ENCODE data around the gene PAXX.
"Not testable (repeated sequence)": the region's sequence is repeated elsewhere in the genome, so short reads cannot be mapped to it uniquely, and the experiment has no call there.

The PAXX gene

DNA sequence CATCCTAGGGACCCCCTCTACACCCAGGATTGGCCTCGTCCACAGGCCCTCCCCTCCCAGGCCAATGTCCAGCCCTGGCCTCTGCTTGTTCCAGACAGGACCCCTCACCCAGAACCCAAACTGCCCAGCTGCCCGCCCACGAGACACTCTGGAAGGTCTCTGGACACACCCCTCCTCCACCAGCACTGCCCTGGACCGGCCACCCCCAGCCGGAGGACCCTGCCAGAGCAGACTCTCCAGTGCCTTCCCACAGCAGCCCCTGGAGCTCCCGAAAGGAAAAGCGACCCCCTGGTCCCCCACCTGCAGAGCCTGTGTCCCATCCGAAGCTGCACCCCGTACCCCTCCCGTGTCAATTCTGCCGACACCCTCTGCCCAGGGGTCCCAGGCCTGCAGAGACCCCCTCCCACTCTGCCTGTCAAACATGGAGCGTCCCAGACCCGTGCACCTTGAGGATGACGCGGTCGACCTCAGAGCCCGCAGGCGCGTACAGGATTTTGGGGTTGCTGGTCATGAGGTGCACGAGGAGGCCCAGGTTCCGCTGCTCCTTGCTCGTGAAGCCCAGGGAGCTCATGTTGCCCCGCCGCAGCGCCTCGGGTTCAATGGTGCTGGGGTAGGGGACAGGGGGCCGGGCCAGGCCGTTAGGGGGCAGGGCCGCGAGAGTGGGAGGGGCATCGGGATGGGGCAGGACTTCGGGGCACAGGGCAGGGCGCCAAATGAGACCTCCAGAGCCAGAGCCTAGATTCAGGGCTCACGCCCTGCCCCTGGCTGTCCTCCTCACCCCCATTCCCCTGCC, 27.9 kb downstream of the PAXX start:
- DNase-seq, result no peak

DNA sequence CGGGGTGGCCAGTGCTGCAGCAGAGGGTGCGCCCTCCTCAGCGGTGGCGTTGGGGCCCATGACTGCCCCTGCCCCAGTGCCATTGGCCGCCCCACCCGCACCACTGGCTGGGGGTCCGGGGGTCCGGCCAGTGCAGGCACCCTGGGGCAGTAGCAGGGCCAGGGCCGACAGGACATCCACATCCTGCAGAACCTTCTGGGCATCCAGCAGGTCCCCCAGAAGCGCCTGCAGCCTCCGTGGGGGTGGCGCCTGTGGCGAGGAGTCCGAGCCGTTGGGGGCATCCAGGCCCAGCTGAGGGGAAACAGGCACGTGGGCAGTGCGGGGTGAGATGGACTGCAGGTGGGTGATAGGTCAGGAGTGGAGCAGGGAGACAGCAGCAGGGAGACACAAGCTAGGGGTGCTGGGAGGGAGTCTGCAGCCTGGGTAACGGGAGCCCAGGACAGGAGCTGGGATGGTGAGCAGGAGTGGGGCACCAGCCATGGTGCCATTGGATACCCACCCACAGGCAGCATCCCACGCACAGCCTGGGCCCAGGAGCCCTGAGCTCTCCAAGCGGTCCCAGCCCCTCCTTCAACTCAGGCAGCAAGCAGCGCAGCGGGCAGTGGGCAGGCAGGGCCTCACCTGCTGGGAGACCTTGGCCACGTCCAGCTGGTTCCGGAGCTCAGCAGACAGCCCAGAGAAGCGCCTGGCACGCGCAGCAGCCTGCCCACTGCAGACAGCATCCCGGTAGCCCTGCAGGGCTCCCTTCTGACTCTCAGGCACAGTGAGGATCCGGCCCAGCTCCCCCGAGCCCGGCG, 28.7 kb downstream of the PAXX start:
- DNase-seq, result no peak

DNA sequence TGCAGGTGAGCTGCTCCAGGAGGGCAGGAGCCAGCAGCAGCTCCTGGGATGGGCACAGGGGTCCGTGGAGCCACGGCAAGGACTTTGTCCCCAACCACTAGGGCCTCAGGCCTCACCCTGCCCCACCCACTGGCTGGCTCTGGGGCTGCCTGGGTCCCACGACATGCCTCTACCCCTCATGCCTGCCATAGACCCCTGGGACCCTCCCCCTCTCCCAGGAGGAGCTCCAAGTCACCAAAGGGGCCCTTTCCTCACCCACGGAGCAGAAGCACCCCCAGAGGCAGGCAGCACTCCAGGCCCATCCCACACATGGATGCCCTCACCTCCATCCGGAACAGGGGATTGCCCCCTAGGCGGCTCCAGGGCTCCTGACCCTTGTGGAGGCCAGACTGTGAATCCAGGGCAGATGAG, 29.4 kb downstream of the PAXX start:
- DNase-seq, result no peak

DNA sequence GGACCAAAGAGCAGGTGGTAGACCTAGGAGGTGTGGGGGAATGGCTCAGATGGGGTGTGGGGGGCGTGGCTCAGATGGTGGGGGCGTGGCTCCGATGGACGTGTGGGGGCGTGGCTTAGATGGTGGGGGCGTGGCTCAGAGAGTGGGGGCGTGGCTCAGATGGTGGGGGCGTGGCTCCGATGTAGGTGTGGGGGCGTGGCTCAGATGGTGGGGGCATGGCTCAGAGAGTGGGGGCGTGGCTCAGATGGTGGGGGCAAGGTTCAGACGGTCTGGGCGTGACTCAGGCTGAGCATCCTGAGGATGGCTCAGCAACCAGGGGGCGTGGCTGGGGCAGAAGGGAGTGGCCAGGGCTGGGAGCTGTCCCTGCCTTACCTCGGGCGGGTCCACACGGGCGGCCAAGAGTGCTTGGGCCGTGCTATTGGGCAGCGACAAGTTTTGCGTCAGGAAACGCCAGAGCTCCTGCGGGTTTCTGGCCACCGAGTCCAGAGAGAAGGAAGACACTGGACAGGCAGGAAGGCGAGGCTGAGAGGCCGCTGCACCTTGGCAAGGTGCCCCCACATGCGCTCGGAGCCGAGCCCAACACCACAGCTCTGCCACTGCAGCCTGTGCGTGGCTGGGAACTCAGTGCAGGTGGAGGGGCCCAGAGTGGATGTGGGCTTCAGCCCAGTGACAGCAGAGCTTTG, 29.9 kb downstream of the PAXX start:
- DNase-seq, result no peak

DNA sequence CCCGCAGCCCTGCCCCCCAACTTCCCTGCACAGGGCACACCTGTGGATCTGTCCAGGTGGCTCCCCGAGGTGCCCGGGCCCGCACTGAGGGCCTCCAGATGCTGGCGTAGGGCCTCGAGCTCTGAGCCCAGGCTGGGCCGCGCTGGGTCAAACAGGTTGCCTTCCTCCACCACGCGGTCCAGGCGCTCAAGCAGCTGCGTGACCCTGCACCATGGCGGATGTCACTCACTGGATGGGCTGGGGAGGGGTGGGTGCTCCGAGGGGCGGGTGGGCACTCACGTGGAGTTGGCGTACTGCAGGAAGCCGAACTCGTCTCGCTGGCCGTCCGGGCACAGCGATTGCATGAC, 30.4 kb downstream of the PAXX start:
- DNase-seq, result no peak

DNA sequence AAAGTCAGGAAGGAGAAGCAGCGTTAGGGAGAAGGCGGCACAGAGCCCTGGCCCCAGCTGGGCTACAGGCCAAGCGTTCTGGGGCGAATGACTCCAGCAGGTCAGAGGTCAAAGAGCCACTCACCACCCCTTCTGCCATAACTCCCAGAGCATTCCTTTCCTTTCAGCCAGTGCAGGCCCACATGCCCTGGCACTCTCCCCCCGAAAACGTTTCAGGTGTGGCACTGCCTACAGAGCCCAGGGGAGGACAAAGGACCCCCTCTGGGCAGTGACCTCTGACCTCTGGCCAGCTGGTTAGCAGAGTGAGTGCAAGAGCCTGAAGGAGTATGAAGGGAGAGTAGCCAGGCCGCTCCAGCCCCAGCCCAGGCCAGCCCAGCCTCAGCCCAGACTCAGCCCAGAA, 30.9 kb downstream of the PAXX start:
- no peak for DNase-seq

DNA sequence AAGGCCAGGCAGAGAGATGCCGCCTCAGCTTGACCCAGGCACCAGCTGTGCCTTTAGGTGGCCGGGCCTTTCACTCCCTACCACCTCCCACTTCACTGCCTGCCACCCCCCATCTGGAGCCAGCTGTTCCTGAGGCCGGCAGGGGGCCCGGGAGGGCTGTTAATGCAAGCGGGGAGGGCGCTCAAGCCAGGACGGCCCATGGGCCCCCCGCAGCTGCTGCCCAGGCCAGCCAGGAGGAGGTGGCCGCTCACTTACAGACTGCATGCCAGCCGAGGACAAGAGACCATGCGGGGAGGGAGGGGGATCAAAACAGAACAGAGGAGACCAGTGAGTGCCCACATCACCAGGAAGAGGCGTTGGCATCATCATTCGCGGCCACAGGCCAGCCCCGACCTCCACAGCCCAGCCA, 31.4 kb downstream of the PAXX start:
- no peak for DNase-seq

DNA sequence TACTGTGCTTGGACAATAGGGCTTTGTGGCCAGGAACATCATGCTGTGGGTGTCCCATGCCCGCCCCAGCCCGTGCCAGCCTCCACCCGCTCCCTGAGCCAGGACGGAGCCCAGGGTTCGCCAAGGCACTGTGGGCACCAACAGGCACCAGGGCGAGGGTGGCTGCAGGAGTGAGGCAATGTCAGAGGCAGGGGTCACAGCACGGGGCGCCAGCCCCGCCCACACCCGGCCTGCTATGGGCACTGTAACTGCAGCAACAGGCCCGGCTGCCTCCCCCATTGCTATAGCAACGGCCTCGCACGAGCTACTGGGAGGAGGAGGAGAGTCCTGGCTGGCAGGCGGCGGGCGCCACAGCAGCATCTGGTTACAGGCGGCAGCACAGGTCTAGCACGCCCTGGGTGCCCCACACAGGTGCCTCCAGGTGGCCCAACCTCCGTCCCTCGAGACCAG, 33.3 kb downstream of the PAXX start:
- peak; percentile 24 for DNase-seq

DNA sequence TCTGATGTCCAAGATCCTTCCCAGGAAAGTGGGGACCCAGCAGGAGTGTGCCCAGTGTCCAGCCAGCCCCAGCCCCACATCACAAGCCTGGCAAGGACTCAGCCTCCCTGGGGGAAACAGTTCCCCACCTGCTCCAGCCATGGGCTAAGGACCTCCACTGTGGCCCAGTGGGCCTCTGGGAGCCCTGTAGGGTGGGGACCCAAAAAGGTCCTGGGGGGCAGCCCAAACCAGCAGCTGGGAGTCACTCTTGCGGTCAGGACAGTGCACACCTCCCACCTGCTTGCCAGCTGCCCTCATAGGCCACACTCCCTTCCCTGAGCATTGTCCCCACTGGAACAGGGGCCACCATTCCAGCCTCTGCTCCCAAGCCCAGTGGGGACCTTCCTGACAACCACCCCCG, 34.2 kb downstream of the PAXX start:
- no peak for DNase-seq

DNA sequence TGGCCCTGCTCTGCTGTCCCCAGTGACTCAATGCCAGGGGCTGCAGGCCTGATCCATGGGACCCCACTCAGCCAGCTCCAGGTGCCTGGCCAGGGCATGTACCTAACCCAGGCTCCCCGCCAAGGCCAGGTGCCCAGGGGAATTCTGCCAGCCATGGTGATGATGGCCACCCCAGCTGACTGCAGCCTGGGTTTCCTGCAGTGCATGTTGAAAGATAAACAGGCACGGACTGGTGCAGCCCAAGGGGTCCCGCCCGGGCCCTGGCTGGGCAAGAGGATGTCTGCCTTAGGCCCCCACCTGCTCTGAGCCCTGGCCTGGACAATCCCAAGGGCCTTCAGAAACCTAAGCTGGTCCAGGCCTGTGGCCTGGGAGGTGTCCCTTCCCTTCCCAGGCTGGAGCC, 34.6 kb downstream of the PAXX start:
- DNase-seq, result no peak

DNA sequence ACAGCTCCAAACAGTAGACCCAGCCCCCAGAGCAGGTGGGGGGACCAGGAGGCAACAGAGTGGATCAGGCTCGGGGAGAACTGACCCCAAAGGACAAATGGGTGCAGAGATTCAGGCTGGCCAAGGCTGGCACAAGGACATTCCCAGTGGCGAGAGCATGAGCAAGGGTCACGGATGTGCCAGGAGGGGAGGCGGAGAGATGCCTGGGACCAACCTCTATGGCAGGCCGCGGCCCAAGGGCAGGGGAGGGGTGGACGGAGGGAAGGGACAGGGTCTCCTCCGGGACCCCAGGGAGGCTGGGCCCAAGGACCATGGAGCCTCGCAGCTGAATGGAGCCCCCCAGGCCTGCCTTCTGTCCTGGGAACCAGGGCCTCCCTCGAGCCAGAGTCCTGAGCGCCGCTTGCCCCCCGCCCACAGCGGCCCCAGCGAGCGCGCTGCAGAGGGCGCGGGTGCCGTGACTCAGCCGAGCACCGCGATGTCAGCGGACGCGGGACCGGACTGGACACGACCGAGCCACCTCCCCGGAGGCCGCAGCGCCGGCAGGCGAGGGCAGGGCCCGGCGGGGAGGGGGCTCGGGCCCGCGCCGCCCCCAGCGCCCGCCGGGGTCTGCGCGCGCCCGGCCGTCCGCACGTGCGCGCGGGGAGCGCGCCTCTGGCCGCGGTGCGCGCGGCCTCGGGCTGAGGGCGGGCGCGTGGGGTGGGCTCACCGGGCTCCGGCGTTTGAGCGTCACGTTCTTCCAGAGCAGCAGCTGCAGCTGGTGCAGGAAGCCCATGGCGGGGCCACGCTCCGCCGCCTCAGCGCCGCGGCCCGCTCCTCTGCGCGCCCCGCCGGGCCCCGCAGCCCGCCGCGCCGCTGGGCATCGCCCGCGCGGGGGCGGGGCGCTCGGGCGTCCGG, 35.4 kb downstream of the PAXX start, which contains the start of gene ABCA2:
Gene ABCA2 (minus strand): TSS at position 869 of the 894 bp plus-strand sequence. CDS start 97 bp downstream, at position 772.
- DNase-seq, result no peak

DNA sequence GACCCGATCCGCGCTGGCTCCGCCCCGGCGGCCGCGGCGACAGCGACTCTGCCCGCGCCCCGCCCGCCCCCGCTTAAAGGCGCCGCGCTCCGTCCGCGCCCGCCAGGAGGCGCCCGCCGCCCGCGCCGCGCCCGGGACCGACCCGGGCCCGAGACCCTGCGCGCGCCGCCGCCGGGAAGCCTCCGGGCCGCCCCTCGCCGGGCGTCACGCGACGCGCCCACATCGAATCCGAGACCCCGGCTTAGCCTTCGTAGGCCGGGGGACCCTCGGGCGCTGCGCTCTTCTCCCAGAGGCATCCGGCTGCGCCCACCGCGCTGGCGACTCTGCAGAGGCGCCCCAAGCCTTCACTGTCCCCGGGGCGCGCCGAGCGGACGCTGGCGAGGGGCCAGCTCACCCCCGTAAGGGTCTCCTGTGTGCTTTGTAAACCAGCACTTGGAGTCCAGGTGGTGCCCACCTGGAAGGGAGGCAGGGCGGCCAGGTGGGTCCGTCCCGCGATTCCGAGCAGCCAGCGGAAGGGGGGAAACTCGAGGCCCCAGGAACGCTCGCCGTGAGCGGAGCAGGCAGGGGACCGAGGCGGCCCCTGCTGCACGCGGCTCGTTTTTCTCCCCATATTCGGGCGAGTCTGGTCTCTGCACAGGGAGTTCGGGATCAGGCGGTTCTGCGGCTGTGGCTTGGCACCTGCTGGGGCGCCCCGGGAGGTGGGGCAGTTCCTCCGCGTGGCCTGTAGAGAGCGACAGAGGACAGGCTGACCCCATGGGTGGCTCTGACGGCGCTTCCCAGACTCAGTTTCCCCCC, 36.2 kb downstream of the PAXX start:
- DNase-seq, result no peak

DNA sequence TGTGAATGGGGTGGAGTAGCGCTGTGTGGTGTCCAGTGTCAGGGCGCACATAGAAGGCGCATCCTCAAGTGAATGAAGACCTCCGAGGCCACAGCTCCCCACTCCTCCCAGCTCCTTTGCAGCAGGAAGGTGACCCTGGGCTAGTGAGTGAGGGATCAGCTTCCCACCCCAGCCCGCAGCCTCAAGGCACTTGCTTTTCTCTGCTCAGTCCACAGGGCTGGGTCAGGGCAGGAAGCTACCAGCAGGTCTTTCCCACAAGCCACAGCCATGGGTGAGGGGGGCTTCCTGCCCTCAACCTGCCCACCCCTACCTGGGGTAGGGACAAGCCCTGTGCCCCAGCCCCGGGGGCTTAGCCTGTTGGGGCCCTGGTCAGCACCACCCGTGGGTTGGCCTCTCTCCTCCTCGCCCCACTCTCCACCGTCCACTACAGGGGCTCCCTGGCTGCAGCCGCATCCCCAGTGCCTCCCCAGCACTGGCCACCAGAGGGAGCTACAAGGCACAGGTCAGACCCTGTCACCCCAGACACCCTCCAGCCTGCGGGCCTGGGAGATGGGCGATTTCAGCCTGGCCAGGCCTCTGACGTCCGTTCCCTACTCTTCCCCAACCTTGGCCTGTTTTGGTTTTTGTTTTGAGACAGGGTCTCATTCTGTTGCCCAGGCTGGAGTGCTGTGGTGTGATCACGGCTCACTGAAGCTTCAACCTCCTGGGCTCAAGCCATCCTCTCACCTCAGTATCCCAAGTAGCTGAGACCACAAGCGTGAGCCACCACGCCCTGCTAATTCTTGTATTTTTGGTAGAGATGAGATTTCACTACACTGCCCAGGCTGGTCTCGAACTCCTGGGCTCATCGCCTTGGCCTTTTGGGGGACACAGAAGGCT, 37.1 kb downstream of the PAXX start:
- DNase-seq, result no peak

DNA sequence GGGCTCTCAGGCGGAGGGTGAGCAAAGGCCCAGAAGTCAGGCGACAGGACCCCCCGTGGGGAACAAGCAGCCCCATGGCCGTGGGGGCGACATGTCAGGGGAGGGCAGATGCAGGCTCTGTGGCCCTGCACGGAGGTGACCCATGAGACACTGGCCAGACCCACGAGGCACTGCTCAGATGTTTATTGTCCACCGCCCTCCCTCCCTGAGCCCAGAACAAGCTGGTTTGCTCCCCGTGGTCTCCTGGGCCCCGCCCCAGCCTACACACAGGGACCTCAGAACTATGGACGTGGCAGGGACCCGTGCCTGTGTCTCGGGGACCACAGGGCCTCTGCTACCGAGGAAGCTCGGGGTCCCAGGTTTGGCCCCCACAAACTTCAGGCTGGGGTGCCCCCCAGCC, 37.8 kb downstream of the PAXX start:
- no peak for DNase-seq

DNA sequence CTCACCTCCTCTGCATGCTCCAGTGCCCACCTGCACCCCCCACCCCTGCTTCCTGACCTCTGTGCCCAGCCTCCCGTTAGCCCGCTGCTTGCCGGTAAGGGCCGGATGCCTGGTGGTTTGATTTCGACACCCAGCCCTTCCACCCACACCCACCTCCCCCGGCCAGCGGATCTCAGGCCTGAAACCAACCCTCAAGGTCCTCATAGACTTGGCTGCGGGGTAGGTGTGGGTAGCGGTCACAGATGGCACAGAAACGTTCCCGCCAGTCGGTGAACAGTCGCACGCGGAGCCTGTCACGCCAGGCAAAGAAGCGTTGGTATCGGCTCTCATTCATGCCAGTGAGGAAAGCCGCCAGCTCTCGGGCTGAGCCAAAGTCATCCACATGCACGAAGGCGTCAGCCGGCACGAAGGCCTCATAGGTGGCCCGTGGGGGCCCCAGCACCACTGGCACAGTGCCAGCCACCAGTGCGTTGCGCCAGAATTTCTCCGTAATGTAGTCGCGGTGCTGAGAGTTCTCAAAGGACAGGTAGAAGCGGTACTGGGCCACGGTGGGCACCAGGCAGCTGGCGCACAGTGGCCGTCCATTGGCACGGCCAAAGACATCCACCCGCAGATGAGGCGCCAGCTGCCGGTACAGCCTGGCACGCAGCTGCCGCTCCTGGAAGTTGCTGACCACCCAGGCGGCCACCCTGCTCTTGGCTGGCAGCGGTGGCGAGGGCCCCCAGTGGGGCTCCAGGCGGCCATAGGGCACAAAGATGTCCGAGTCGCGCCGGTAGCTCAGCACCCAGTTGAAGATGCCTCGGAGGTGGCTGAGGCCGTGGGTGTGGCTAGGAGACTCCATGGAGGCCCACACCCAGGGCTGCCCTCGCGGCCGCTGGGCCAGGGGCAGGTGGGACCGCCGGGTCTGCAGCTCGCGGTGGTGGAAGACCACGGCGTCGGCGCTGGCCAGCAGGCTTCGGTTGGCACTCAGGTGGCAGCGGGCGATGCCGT, 38.6 kb downstream of the PAXX start:
- no peak for DNase-seq

DNA sequence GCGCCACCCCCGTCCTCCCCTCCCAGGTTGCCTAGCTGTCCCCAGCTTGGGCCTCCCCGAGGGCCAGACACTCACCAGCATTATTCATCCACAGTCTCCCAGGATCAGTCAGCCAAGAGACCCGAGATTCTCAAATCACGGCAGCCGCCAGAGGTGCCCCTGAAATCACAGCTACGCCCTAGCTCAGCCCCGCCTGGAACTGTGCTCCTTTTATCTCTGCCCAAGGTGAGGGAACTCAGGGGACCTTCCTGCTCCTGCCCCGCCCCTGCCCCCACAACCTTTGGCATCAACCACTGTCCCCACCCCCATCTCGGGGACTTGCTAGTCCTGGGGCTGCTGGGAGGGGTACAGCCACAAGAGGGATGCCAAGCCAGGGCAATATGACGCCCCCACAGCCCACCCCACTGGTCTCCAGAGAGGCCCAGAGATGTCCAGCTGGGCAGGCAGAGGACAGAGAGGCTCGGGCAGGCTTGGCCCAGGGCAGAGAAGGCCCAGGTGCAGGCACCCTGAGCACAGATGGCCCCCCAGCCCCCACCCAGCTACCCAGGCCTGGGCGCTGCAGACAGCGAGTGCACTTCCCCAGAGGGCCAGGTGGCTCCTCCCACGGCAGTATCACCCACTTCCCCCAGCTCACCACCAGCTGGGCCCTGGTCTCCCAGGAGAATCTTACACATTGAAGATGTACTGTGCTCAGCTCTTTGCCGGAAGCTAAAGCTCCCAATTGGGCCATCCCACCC, 39.9 kb downstream of the PAXX start, which contains the start of gene FUT7:
Gene FUT7 (minus strand): TSS at position 185 of the 737 bp plus-strand sequence. CDS start 97 bp downstream, at position 88.
- peak; percentile 39 for DNase-seq

DNA sequence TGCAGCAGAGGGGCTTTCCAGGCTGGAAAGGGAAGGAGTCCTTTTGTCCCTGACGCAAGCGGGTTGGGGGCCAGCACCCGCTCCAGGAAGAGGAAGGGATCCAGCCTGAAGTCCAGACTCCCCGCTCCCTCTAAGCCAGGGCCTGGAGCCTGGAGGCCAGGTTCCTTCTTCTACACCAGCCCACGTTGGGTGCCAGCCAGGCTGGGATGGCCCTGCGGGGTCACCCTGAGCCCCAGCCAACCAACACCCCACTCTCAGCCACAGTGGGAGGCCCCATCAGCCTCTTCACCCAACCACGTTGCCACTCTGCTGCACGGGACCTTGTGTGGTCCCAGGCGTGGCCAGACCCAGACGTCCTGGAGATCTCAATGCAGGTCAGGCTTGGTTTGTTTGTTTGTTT, 40.6 kb downstream of the PAXX start:
- DNase-seq, result no peak

DNA sequence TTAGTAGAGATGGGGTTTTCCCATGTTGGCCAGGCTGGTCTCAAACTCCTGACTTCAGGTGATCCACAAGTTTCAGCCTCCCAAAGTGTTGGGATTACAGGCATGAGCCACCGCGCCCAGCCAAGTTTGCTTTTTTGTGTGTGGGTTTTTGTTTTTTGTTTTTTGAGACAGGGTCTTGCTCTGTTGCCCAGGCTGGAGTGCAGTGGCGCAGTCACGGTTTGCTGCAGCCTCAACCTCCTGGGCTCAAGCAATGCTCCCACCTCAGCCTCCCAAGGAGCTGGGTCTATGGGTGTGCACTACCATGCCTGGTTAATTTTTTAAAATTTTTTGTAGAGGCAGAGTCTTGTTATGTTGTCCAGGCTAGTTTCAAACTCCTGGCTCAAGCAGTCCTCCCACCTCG, 41.3 kb downstream of the PAXX start:
- DNase-seq, result not testable (repeated sequence)
